OCI-LY3 (cell line): ENCODE data around the gene SELPLG.

Source experiments
- CTCF ChIP-seq: fragments of 200-600, 300-600 bp; sonication (generic); IDR thresholded peaks from 2 replicates; pipeline ENCODE4 v1.5.1; 2014; ENCODE audit warnings: antibody characterized with exemption, low read length, low read depth
- EZH2phosphoT487 ChIP-seq: fragments of 200-600 bp; shearing (Covaris generic); IDR thresholded peaks from 2 replicates; pipeline ENCODE4 v1.6.1; 2018; ENCODE audit warnings: antibody characterized with exemption, mixed run types, low read depth

DNA sequence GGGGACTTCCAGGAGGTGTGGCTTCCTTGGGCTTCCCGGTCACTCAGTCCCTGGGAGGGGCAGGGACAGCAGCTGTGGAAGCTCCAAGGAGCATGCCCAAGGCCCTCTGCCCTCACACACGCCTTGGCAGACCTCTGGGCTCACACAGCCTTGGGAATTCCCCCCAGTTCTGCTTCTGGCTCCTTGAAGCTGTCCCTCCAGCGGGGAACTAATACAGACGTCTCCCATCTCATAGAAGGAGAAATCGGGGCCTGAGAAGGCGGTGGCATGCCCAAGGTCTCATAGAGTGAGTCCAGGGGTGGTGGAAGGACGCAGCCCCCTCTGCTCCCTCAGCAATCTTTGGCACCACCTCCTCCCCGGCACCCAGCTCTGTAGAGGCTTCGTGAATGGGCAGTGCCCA lies 20.1 kb downstream of the SELPLG start:
- no peak for TF ChIP-seq CTCF
- no peak for TF ChIP-seq EZH2phosphoT487
